Inflammatory macrophage (primary cell): ENCODE measurements around the gene RTF1.

Experiments
- DNase-seq, 2 donors: peaks; one replicate each; pipeline ENCODE4 v3.0.0-alpha.2; 2020 to 2022

Gene RTF1

GRCh38 chr15:41489641-41490040 is 72.7 kb downstream of the RTF1 start:
- no peak for DNase-seq

- DNase-seq = peak in 1 of 2 donors; percentile 71
Observed at GRCh38 chr15:41490355-41490754, 73.5 kb downstream of the RTF1 start.

GRCh38 chr15:41491889-41492288 is 75.0 kb downstream of the RTF1 start:
- no peak for DNase-seq

GRCh38 chr15:41492597-41493204 is 75.8 kb downstream of the RTF1 start:
- no peak for DNase-seq

GRCh38 chr15:41493205-41493901 is 76.5 kb downstream of the RTF1 start, which contains the start of gene ITPKA:
ITPKA (plus strand) TSS chr15:41493874; CDS start chr15:41493928, 54 bp downstream.
- DNase-seq = peak; percentile 64 to 78

GRCh38 chr15:41493902-41494189 is 77.0 kb downstream of the RTF1 start:
- DNase-seq = no peak

GRCh38 chr15:41494190-41494921 is 77.5 kb downstream of the RTF1 start:
- no peak for DNase-seq

- DNase-seq = no peak
Observed at GRCh38 chr15:41494922-41495735, 78.2 kb downstream of the RTF1 start.

GRCh38 chr15:41495736-41496599 is 79.1 kb downstream of the RTF1 start:
- no peak for DNase-seq

- DNase-seq = no peak
Observed at GRCh38 chr15:41498657-41499056, 81.8 kb downstream of the RTF1 start.

GRCh38 chr15:41499109-41499851 is 82.4 kb downstream of the RTF1 start:
- no peak for DNase-seq

GRCh38 chr15:41501191-41501917 is 84.5 kb downstream of the RTF1 start:
- no peak for DNase-seq

GRCh38 chr15:41501931-41502794 is 85.3 kb downstream of the RTF1 start:
- DNase-seq = peak in 1 of 2 donors; percentile 29

- DNase-seq = no peak
Observed at GRCh38 chr15:41502795-41503668, 86.1 kb downstream of the RTF1 start.

- DNase-seq = no peak
Observed at GRCh38 chr15:41503669-41504010, 86.7 kb downstream of the RTF1 start.

GRCh38 chr15:41504751-41505492 is 88.0 kb downstream of the RTF1 start:
- no peak for DNase-seq

- no peak for DNase-seq
Observed at GRCh38 chr15:41505776-41506175, 88.9 kb downstream of the RTF1 start.

- DNase-seq = peak; percentile 15 to 32
Observed at GRCh38 chr15:41506796-41507341, 90.0 kb downstream of the RTF1 start.
